Measurements from ENCODE around the gene USP31.

The USP31 gene

GRCh38 chr16:23149267-23149992, at the start of gene USP31:
Gene USP31, minus strand, starts transcription at chr16:23149452. Its CDS starts 182 bp downstream, at chr16:23149270.
- DNase-seq: peak; percentile 65 to 76

- no peak for DNase-seq
These were observed 47.3 kb upstream of the USP31 start for GRCh38 chr16:23196539-23196938.

GRCh38 chr16:23195366-23195978, 46.2 kb upstream of the USP31 start:
- DNase-seq: no peak

GRCh38 chr16:23194497-23195221, 45.4 kb upstream of the USP31 start:
- no peak for DNase-seq

- DNase-seq: no peak
These were observed 39.7 kb upstream of the USP31 start for GRCh38 chr16:23188911-23189310.

GRCh38 chr16:23187341-23187740, 38.1 kb upstream of the USP31 start:
- DNase-seq: no peak

- DNase-seq: no peak
These were observed 36.9 kb upstream of the USP31 start for GRCh38 chr16:23186171-23186570.

- DNase-seq: no peak
These were observed 36.4 kb upstream of the USP31 start for GRCh38 chr16:23185656-23186055.

- DNase-seq: no peak
These were observed 34.3 kb upstream of the USP31 start for GRCh38 chr16:23183543-23183862.

GRCh38 chr16:23182679-23183542, 33.7 kb upstream of the USP31 start, which contains the start of gene SCNN1G:
Gene SCNN1G, plus strand, starts transcription at chr16:23182745. Its CDS starts 3,527 bp downstream, at chr16:23186272.
- peak; percentile 24 to 31 for DNase-seq

- peak in 1 of 2 experiments; percentile 70 for DNase-seq
These were observed 33.0 kb upstream of the USP31 start for GRCh38 chr16:23182206-23182678.

GRCh38 chr16:23181506-23181905, 32.3 kb upstream of the USP31 start:
- no peak for DNase-seq

- no peak for DNase-seq
These were observed 26.4 kb upstream of the USP31 start for GRCh38 chr16:23175651-23176050.

- DNase-seq: no peak
These were observed 25.4 kb upstream of the USP31 start for GRCh38 chr16:23174622-23175021.

GRCh38 chr16:23172994-23173393, 23.7 kb upstream of the USP31 start:
- no peak for DNase-seq

- DNase-seq: no peak
These were observed 23.3 kb upstream of the USP31 start for GRCh38 chr16:23172583-23172982.

- no peak for DNase-seq
These were observed 15.5 kb upstream of the USP31 start for GRCh38 chr16:23164736-23165135.

- DNase-seq: no peak
These were observed 14.7 kb upstream of the USP31 start for GRCh38 chr16:23163921-23164320.

- no peak for DNase-seq
These were observed 11.3 kb upstream of the USP31 start for GRCh38 chr16:23160574-23160973.

GRCh38 chr16:23160082-23160481, 10.8 kb upstream of the USP31 start:
- DNase-seq: no peak

- no peak for DNase-seq
These were observed 8.9 kb upstream of the USP31 start for GRCh38 chr16:23158114-23158513.

GRCh38 chr16:23156946-23157460, 7.8 kb upstream of the USP31 start:
- DNase-seq: no peak

- no peak for DNase-seq
These were observed 6.9 kb upstream of the USP31 start for GRCh38 chr16:23156110-23156509.

Measured in NCI-H187 (cell line).